ENCODE measurements around the gene A2M. TPM values are rescaled to one million over a fixed set of nuclear protein-coding genes. Genes with fewer than 3 reads are reported as not detected.

Gene A2M
- total RNA-seq, 1 donor from 2014 or later: 1.1 TPM

DNA sequence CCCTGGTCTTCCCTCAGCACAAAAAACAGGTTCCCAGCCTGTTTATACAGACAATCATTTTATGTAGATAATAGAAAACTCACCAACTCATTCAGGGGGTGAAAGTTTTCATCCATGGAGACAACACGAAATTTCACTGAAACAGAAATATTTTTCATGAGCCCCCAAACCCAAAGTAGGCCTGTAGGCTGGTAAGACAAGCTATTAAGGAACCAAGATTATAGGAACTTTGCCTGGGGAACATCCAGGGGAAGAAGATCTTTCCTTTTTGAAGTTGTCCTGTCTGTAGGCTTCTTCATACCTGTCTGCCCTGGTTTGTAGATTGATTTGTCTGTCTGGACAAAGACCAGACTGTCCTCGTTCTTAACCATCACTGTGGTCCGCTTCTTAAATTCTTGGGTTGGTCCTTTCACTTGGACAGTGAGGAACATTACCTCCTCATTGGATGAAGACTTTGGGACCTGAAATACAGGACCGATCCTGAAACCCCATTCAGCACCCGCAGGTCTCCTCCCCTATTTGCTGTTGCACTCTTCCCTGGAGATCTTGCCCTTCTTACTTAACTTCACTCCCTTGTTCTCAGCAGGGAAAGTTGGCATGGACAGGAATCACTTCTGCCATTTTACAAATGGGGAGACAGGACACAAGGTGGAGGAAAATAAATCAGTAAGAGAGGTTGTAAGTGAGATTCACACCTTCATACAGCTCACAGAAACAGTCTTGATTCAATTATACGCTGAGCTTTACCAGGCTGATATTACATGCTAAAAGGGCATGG is 3.5 kb downstream of the A2M start:
- TF ChIP-seq, protein P1, sequence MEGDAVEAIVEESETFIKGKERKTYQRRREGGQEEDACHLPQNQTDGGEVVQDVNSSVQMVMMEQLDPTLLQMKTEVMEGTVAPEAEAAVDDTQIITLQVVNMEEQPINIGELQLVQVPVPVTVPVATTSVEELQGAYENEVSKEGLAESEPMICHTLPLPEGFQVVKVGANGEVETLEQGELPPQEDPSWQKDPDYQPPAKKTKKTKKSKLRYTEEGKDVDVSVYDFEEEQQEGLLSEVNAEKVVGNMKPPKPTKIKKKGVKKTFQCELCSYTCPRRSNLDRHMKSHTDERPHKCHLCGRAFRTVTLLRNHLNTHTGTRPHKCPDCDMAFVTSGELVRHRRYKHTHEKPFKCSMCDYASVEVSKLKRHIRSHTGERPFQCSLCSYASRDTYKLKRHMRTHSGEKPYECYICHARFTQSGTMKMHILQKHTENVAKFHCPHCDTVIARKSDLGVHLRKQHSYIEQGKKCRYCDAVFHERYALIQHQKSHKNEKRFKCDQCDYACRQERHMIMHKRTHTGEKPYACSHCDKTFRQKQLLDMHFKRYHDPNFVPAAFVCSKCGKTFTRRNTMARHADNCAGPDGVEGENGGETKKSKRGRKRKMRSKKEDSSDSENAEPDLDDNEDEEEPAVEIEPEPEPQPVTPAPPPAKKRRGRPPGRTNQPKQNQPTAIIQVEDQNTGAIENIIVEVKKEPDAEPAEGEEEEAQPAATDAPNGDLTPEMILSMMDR (IDR thresholded peaks at IDR 0.05; ENCODE audit: unreplicated experiment): no peak
- no peak overlapping the region for H3K27ac Mint-ChIP-seq
- no peaks in the 10 kb centered on the region for H3K36me3 Mint-ChIP-seq (ENCODE audit: insufficient read depth)
- peaks cover 4% of the 10 kb centered on the region for H3K27me3 Mint-ChIP-seq
- no peaks in the 10 kb centered on the region for H3K9me3 Mint-ChIP-seq (ENCODE audit: low read depth)
- H3K4me1 Mint-ChIP-seq (ENCODE audit: low read depth): peaks cover 8% of the 10 kb centered on the region
- no peak overlapping the region for H3K4me3 Mint-ChIP-seq (ENCODE audit: low read depth)
- DNase-seq (ENCODE audit: low spot score, unreplicated experiment): no peak

- Mint-ChIP-seq H3K27ac (no peak overlapping the region), H3K9me3 (ENCODE audit: low read depth) (no peaks in the 10 kb centered on the region), H3K36me3 (ENCODE audit: insufficient read depth) (no peaks in the 10 kb centered on the region), H3K27me3 (peaks cover 4% of the 10 kb centered on the region), H3K4me3 (ENCODE audit: low read depth) (no peak overlapping the region), H3K4me1 (ENCODE audit: low read depth) (peaks cover 8% of the 10 kb centered on the region)
- TF ChIP-seq, protein P1 (IDR thresholded peaks at IDR 0.05; ENCODE audit: unreplicated experiment): no peak
- no peak for DNase-seq (ENCODE audit: low spot score, unreplicated experiment)
Observed at GRCh38 chr12:9111525-9111924, 4.2 kb downstream of the A2M start.

DNA sequence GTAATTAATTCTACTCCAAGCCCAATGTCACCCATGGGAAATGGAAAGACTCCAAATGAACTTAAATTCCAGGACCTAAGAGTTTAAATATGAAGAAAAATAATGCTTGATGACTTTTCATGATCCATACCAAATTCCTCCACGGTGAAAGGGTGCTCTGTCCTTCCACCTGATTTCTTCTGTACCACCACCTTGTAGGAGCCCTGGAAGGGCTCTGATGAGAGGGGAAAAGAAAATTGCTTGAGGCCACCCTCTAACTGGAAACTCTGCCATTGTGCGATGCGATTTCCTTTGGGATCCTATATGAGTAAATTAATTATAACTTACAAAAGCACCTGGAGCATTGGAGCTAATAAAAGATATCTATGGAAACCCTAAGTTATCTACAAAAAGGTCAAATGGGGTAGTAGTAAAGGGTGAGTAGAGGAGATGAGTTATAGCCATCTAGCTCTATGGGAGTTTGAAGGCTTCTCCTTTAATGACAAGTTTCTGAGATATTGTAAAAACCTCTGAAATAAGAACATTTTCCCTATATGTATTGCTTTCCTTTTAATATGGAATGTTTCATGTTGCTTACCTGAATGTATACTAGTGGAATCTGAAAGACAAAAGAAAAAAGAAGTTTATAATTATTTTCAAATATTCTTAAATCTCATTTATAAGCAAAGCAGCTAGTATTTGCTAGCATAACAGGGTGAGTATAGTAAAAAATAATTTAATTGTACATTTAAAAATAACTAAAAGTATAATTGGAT is 5.8 kb downstream of the A2M start:
- no peak overlapping the region for H3K4me3 Mint-ChIP-seq (ENCODE audit: low read depth)
- H3K27me3 Mint-ChIP-seq: peaks cover 4% of the 10 kb centered on the region
- H3K4me1 Mint-ChIP-seq (ENCODE audit: low read depth): peaks cover 6% of the 10 kb centered on the region
- no peaks in the 10 kb centered on the region for H3K36me3 Mint-ChIP-seq (ENCODE audit: insufficient read depth)
- DNase-seq (ENCODE audit: low spot score, unreplicated experiment): no peak
- TF ChIP-seq, protein P1 (IDR thresholded peaks at IDR 0.05; ENCODE audit: unreplicated experiment): no peak
- H3K27ac Mint-ChIP-seq: no peak overlapping the region
- no peaks in the 10 kb centered on the region for H3K9me3 Mint-ChIP-seq (ENCODE audit: low read depth)

DNA sequence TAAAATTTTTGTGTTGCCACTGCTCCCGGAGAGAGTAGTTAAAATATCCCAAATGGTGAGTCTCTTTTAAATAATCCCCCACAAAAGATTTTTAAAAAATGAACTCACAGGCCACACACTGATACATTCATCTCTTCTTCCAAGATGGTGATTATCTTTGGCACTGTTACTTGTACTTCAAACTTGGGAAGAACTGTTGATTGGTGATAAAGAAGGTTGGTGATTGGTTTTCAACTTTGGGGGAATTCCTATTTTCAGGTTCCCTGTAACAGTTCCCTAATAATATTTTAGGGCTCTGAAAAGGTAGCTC is 6.6 kb downstream of the A2M start:
- H3K4me3 Mint-ChIP-seq (ENCODE audit: low read depth): no peak overlapping the region
- no peak for DNase-seq (ENCODE audit: low spot score, unreplicated experiment)
- TF ChIP-seq, protein P1 (IDR thresholded peaks at IDR 0.05; ENCODE audit: unreplicated experiment): no peak
- peaks cover 4% of the 10 kb centered on the region for H3K27me3 Mint-ChIP-seq
- H3K9me3 Mint-ChIP-seq (ENCODE audit: low read depth): no peaks in the 10 kb centered on the region
- no peak overlapping the region for H3K27ac Mint-ChIP-seq
- no peaks in the 10 kb centered on the region for H3K36me3 Mint-ChIP-seq (ENCODE audit: insufficient read depth)
- H3K4me1 Mint-ChIP-seq (ENCODE audit: low read depth): peaks cover 6% of the 10 kb centered on the region

GRCh38 chr12:9108504-9109212 is 7.1 kb downstream of the A2M start:
- H3K9me3 Mint-ChIP-seq (ENCODE audit: low read depth): no peaks in the 10 kb centered on the region
- DNase-seq (ENCODE audit: low spot score, unreplicated experiment): no peak
- no peak overlapping the region for H3K27ac Mint-ChIP-seq
- no peaks in the 10 kb centered on the region for H3K36me3 Mint-ChIP-seq (ENCODE audit: insufficient read depth)
- peaks cover 6% of the 10 kb centered on the region for H3K4me1 Mint-ChIP-seq (ENCODE audit: low read depth)
- peaks cover 4% of the 10 kb centered on the region for H3K27me3 Mint-ChIP-seq
- TF ChIP-seq, protein P1 (IDR thresholded peaks at IDR 0.05; ENCODE audit: unreplicated experiment): no peak
- no peak overlapping the region for H3K4me3 Mint-ChIP-seq (ENCODE audit: low read depth)
